GM23338 (cell line): ENCODE measurements around the gene TXNDC2. TPM values are rescaled to one million over a fixed set of nuclear protein-coding genes. Genes with fewer than 3 reads are reported as not detected.

Experiments
- ATAC-seq: fragments of 200-7000 bp; cut with Tn5 transposase; 3 replicates; pipeline ENCODE4 v1.9.1; 2020
- DNase-seq: peaks from one replicate; pipeline ENCODE4 v3.0.0-alpha.2; 2015; ENCODE audit warnings: low spot score
- H2AFZ ChIP-seq: fragments of 200-600 bp; sonication (generic); 2 replicates; pipeline ENCODE4 v1.8.0; 2016; ENCODE audit warnings: antibody characterized with exemption, mild to moderate bottlenecking, moderate library complexity
- H3F3A ChIP-seq: fragments of 200-600 bp; sonication (generic); replicated peaks from 2 replicates; pipeline ENCODE4 v1.8.0; 2017; ENCODE audit warnings: antibody characterized with exemption, mixed run types, low read depth
- H3K27ac ChIP-seq: fragments of 200-600 bp; sonication (generic); 2 replicates; pipeline ENCODE4 v1.6.1; 2016; ENCODE audit warnings: low read depth
- H3K27me3 ChIP-seq: fragments of 200-600 bp; sonication (generic); 2 replicates; pipeline ENCODE4 v1.8.0; 2016; ENCODE audit warnings: mild to moderate bottlenecking, mixed run types, moderate library complexity; ENCODE audit not compliant: insufficient read depth
- H3K36me3 ChIP-seq: fragments of 200-600 bp; sonication (generic); 2 replicates; pipeline ENCODE4 v1.8.0; 2016; ENCODE audit warnings: mild to moderate bottlenecking; ENCODE audit not compliant: insufficient read depth
- H3K4me1 ChIP-seq: fragments of 200-600 bp; sonication (generic); 2 replicates; pipeline ENCODE4 v1.8.0; 2016; ENCODE audit warnings: mild to moderate bottlenecking, moderate library complexity; ENCODE audit not compliant: insufficient read depth
- H3K4me2 ChIP-seq: fragments of 200-600 bp; sonication (generic); 2 replicates; pipeline ENCODE4 v1.7.1; 2017; ENCODE audit warnings: mixed run types
- H3K4me3 ChIP-seq: fragments of 200-600 bp; sonication (generic); 2 replicates; pipeline ENCODE4 v1.6.1; 2016; ENCODE audit warnings: mixed run types
- H3K79me2 ChIP-seq: fragments of 200-600 bp; sonication (generic); replicated peaks from 2 replicates; pipeline ENCODE4 v1.8.0; 2017; ENCODE audit warnings: mild to moderate bottlenecking; ENCODE audit not compliant: insufficient read depth
- H3K9me2 ChIP-seq: fragments of 200-600 bp; sonication (generic); 2 replicates; pipeline ENCODE4 v1.8.0; 2017; ENCODE audit not compliant: insufficient read depth
- H4K20me1 ChIP-seq: fragments of 200-600 bp; sonication (generic); replicated peaks from 2 replicates; pipeline ENCODE4 v1.8.0; 2017; ENCODE audit warnings: mild to moderate bottlenecking; ENCODE audit not compliant: insufficient read depth
- H3K27ac Mint-ChIP-seq: 2 replicates; pipeline ENCODE4 v1.8.0; 2020; ENCODE audit warnings: inconsistent platforms, mild to moderate bottlenecking, moderate library complexity, mixed read lengths
- H3K27me3 Mint-ChIP-seq: 3 replicates; pipeline ENCODE4 v1.8.0; 2022; ENCODE audit warnings: low read depth, mild to moderate bottlenecking, moderate library complexity, mixed read lengths, inconsistent platforms; ENCODE audit not compliant: insufficient read depth, poor library complexity
- H3K36me3 Mint-ChIP-seq: 3 replicates; pipeline ENCODE4 v1.8.0; 2021; ENCODE audit warnings: low read depth, mild to moderate bottlenecking, inconsistent platforms, moderate library complexity, mixed read lengths
- H3K4me1 Mint-ChIP-seq: 3 replicates; pipeline ENCODE4 v1.8.0; 2020; ENCODE audit warnings: mild to moderate bottlenecking, inconsistent platforms, mixed read lengths
- H3K4me3 Mint-ChIP-seq: 3 replicates; pipeline ENCODE4 v1.8.0; 2021; ENCODE audit warnings: moderate library complexity, mild to moderate bottlenecking, inconsistent platforms, mixed read lengths
- H3K9me3 Mint-ChIP-seq: 3 replicates; pipeline ENCODE4 v1.8.0; 2020; ENCODE audit warnings: moderate library complexity, mild to moderate bottlenecking, inconsistent platforms, mixed read lengths
- CREB1 ChIP-seq: fragments of 250-450 bp; sonication (Bioruptor Pico); IDR thresholded peaks from 2 replicates; pipeline ENCODE4 v1.5.0; 2020; ENCODE audit warnings: low read depth, mild to moderate bottlenecking, moderate library complexity
- CTCF ChIP-seq, 2 experiments: fragments of 200-600 bp in 1 of 2; sonication (generic) in 1 of 2; conservative IDR thresholded peaks; 2 replicates each; pipeline versions ENCODE4 v1.5.1 to v1.6.1; 2016 to 2017; ENCODE audit warnings: antibody characterized with exemption in 2 of 2, low read depth in 2 of 2, mild to moderate bottlenecking in 2 of 2, moderate library complexity in 1 of 2
- ETS1 ChIP-seq: IDR thresholded peaks from 2 replicates; pipeline ENCODE4 v1.6.1; 2016; ENCODE audit warnings: antibody characterized with exemption
- EZH2 ChIP-seq: fragments of 200-600 bp; sonication (generic); IDR thresholded peaks from one replicate; pipeline ENCODE4 v1.8.0; 2017; ENCODE audit warnings: antibody characterized with exemption, mild to moderate bottlenecking, low read depth; ENCODE audit not compliant: unreplicated experiment
- EZH2phosphoT487 ChIP-seq: fragments of 200-600 bp; sonication (generic); IDR thresholded peaks from one replicate; pipeline ENCODE4 v1.8.1; 2018; ENCODE audit warnings: antibody characterized with exemption; ENCODE audit not compliant: unreplicated experiment
- JUNB ChIP-seq: IDR thresholded peaks from one replicate; pipeline ENCODE4 v1.6.1; 2016; ENCODE audit warnings: antibody characterized with exemption; ENCODE audit not compliant: unreplicated experiment
- NANOG ChIP-seq: IDR thresholded peaks from 2 replicates; pipeline ENCODE4 v1.6.1; 2016; ENCODE audit warnings: antibody characterized with exemption, borderline replicate concordance
- POLR2AphosphoS5 ChIP-seq: IDR thresholded peaks from 2 replicates; pipeline ENCODE4 v1.6.1; 2016; ENCODE audit warnings: antibody characterized with exemption, low read depth
- REST ChIP-seq: IDR thresholded peaks from one replicate; pipeline ENCODE4 v1.6.1; 2018; ENCODE audit warnings: antibody characterized with exemption; ENCODE audit not compliant: unreplicated experiment
- STAT1 ChIP-seq: IDR thresholded peaks from one replicate; pipeline ENCODE4 v1.6.1; 2016; ENCODE audit warnings: antibody characterized with exemption; ENCODE audit not compliant: unreplicated experiment
- ZNF114 ChIP-seq: fragments of 250-450 bp; sonication (Bioruptor Pico); IDR thresholded peaks from 2 replicates; pipeline ENCODE4 v1.5.0; 2020; ENCODE audit warnings: mild to moderate bottlenecking, moderate library complexity
- ZNF331 ChIP-seq: fragments of 250-450 bp; sonication (Bioruptor Pico); IDR thresholded peaks from 2 replicates; pipeline ENCODE4 v1.5.0; 2020; ENCODE audit warnings: low read depth, mild to moderate bottlenecking, moderate library complexity
- polyA plus RNA-seq: library from polyadenylated mRNA; unstranded; fragments of >200 nt; fragmentation: Nextera tagmentation; extraction: Ambion mirVana; gene quantifications from 2 replicates; pipeline ENCODE4 v1.2.1, GENCODE V29; 2016
- total RNA-seq: library from RNA; depleted of rRNA; stranded (reverse); fragments of >200 nt; shearing (Covaris generic); gene quantifications from 2 replicates; pipeline ENCODE4 v1.2.3, GENCODE V29; 2014
- TF ChIP-seq, protein P1 (sequence below): fragments of 250-450 bp; sonication (Bioruptor Pico); IDR thresholded peaks from 2 replicates; pipeline ENCODE4 v1.5.0; 2020; ENCODE audit warnings: mild to moderate bottlenecking, moderate library complexity

The TXNDC2 gene
- total and polyA plus RNA-seq, 2 experiments from 2014 or later, result 0.16 TPM; not detected in 1

DNA sequence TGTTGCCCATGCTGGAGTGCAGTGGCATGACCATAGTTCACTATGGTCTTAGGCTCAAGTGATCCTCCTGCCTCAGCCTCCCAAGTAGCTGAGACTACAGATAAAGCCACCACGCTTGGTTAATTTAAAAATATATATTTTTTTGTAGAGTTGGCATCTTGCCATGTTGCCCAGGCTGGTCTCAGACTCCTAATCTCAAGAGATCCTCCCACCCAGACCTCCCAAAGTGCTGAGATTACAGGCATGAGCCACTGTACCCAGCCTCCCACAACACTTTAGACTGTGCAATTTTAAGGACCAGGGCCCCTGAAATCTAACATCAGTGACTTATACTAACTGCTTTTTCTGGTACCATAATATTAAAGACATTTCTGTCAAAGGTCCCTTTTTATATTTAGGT lies 5.2 kb downstream of the TXNDC2 start:
- peaks cover 2% of the 10 kb centered on the region; the same call in 1 of the 2 replicates for H3K9me2 ChIP-seq
- no peak overlapping the region for H3K27ac Mint-ChIP-seq
- no peak overlapping the region for H3K27ac ChIP-seq
- ATAC-seq (no peak), DNase-seq (no peak)
- no peaks in the 10 kb centered on the region for H3K36me3 ChIP-seq
- no peaks in the 10 kb centered on the region for H3K27me3 Mint-ChIP-seq
- no peak overlapping the region for H3K4me2 ChIP-seq
- H3K4me3 ChIP-seq, result no peak overlapping the region
- no peaks in the 10 kb centered on the region for H3K4me1 Mint-ChIP-seq
- H3K9me3 Mint-ChIP-seq, result no peaks in the 10 kb centered on the region; the same call in 2 of the 3 replicates
- no peaks in the 10 kb centered on the region for H3K4me1 ChIP-seq
- no peak overlapping the region for H2AFZ ChIP-seq
- H3F3A ChIP-seq, result no peaks in the 10 kb centered on the region
- H3K36me3 Mint-ChIP-seq, result no peaks in the 10 kb centered on the region
- no peak overlapping the region for H3K4me3 Mint-ChIP-seq
- H3K79me2 ChIP-seq, result no peaks in the 10 kb centered on the region
- H4K20me1 ChIP-seq, result no peaks in the 10 kb centered on the region
- no peaks in the 10 kb centered on the region for H3K27me3 ChIP-seq
- no peak for TF ChIP-seq NANOG
- no peak for TF ChIP-seq STAT1
- TF ChIP-seq POLR2AphosphoS5, result no peak
- TF ChIP-seq, protein P1, sequence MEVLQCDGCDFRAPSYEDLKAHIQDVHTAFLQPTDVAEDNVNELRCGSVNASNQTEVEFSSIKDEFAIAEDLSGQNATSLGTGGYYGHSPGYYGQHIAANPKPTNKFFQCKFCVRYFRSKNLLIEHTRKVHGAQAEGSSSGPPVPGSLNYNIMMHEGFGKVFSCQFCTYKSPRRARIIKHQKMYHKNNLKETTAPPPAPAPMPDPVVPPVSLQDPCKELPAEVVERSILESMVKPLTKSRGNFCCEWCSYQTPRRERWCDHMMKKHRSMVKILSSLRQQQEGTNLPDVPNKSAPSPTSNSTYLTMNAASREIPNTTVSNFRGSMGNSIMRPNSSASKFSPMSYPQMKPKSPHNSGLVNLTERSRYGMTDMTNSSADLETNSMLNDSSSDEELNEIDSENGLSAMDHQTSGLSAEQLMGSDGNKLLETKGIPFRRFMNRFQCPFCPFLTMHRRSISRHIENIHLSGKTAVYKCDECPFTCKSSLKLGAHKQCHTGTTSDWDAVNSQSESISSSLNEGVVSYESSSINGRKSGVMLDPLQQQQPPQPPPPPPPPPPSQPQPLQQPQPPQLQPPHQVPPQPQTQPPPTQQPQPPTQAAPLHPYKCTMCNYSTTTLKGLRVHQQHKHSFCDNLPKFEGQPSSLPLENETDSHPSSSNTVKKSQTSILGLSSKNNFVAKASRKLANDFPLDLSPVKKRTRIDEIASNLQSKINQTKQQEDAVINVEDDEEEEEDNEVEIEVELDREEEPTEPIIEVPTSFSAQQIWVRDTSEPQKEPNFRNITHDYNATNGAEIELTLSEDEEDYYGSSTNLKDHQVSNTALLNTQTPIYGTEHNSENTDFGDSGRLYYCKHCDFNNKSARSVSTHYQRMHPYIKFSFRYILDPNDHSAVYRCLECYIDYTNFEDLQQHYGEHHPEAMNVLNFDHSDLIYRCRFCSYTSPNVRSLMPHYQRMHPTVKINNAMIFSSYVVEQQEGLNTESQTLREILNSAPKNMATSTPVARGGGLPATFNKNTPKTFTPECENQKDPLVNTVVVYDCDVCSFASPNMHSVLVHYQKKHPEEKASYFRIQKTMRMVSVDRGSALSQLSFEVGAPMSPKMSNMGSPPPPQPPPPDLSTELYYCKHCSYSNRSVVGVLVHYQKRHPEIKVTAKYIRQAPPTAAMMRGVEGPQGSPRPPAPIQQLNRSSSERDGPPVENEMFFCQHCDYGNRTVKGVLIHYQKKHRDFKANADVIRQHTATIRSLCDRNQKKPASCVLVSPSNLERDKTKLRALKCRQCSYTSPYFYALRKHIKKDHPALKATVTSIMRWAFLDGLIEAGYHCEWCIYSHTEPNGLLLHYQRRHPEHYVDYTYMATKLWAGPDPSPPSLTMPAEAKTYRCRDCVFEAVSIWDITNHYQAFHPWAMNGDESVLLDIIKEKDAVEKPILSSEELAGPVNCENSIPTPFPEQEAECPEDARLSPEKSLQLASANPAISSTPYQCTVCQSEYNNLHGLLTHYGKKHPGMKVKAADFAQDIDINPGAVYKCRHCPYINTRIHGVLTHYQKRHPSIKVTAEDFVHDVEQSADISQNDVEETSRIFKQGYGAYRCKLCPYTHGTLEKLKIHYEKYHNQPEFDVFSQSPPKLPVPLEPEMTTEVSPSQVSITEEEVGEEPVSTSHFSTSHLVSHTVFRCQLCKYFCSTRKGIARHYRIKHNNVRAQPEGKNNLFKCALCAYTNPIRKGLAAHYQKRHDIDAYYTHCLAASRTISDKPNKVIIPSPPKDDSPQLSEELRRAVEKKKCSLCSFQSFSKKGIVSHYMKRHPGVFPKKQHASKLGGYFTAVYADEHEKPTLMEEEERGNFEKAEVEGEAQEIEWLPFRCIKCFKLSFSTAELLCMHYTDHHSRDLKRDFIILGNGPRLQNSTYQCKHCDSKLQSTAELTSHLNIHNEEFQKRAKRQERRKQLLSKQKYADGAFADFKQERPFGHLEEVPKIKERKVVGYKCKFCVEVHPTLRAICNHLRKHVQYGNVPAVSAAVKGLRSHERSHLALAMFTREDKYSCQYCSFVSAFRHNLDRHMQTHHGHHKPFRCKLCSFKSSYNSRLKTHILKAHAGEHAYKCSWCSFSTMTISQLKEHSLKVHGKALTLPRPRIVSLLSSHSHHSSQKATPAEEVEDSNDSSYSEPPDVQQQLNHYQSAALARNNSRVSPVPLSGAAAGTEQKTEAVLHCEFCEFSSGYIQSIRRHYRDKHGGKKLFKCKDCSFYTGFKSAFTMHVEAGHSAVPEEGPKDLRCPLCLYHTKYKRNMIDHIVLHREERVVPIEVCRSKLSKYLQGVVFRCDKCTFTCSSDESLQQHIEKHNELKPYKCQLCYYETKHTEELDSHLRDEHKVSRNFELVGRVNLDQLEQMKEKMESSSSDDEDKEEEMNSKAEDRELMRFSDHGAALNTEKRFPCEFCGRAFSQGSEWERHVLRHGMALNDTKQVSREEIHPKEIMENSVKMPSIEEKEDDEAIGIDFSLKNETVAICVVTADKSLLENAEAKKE (CRISPR knock-in tag), result no peak
- TF ChIP-seq REST, result no peak
- no peak for TF ChIP-seq ETS1
- no peak for TF ChIP-seq JUNB
- TF ChIP-seq EZH2, result no peak
- TF ChIP-seq CREB1 (CRISPR knock-in tag), result no peak
- TF ChIP-seq CTCF (conservative IDR thresholded peaks at IDR 0.05; ENCODE audit: low read depth in 2 of 2), result no peak
- no peak for TF ChIP-seq ZNF331 (CRISPR knock-in tag)
- TF ChIP-seq ZNF114 (CRISPR knock-in tag), result no peak
- no peak for TF ChIP-seq EZH2phosphoT487
